AG10803 (cell line): ENCODE data around the gene DISP3.

Experiments
- DNase-seq: peaks from one replicate; pipeline ENCODE4 v3.0.0; 2010; ENCODE audit warnings: low read depth
- H3K4me3 ChIP-seq: 2 replicates; pipeline ENCODE4 v1.5.1; 2011; ENCODE audit warnings: mild to moderate bottlenecking, low read length, control low read depth
- CTCF ChIP-seq: conservative IDR thresholded peaks from 2 replicates; pipeline ENCODE4 v1.5.1; 2011; ENCODE audit warnings: mild to moderate bottlenecking, low read length, control low read depth, inconsistent platforms

The DISP3 gene

GRCh38 chr1:11448373-11449099 lies 30.4 kb upstream of the DISP3 start:
- DNase-seq = no peak
- TF ChIP-seq CTCF = no peak
- H3K4me3 ChIP-seq = no peak overlapping the region

- DNase-seq = no peak
- TF ChIP-seq CTCF = no peak
- no peak overlapping the region for H3K4me3 ChIP-seq
These were observed 29.9 kb upstream of the DISP3 start for GRCh38 chr1:11449100-11449403.

GRCh38 chr1:11450310-11450709 lies 28.6 kb upstream of the DISP3 start:
- DNase-seq = no peak
- H3K4me3 ChIP-seq = no peak overlapping the region
- TF ChIP-seq CTCF = no peak

- DNase-seq = no peak
- no peak overlapping the region for H3K4me3 ChIP-seq
- TF ChIP-seq CTCF = no peak
These were observed 25.0 kb upstream of the DISP3 start for GRCh38 chr1:11453742-11454491.

- TF ChIP-seq CTCF = no peak
- no peak overlapping the region for H3K4me3 ChIP-seq
- no peak for DNase-seq
These were observed 22.9 kb upstream of the DISP3 start for GRCh38 chr1:11455967-11456570.

- no peak for TF ChIP-seq CTCF
- no peak for DNase-seq
- H3K4me3 ChIP-seq = no peak overlapping the region
These were observed 22.0 kb upstream of the DISP3 start for GRCh38 chr1:11456965-11457364.
